Lower leg skin (tissue), 4 donors: ENCODE measurements around the gene TECPR2. TPM values are rescaled to one million over a fixed set of nuclear protein-coding genes. Genes with fewer than 3 reads are reported as not detected.

Experiments used
- DNase-seq, 2 donors: peaks; one replicate each; pipeline ENCODE4 v3.0.0-alpha.2; 2019; ENCODE audit warnings: low spot score in 2 of 2
- H3K4me3 ChIP-seq: fragments of 200-600 bp; sonication (generic); 2 replicates; pipeline ENCODE4 v1.5.1; 2017; ENCODE audit warnings: mild to moderate bottlenecking, low read depth; ENCODE audit not compliant: poor library complexity, severe bottlenecking
- CTCF ChIP-seq, 3 donors: fragments of 450-650 bp; IDR thresholded peaks; one replicate each; pipeline ENCODE4 v1.5.1; 2016; ENCODE audit warnings: antibody characterized with exemption in 3 of 3, mild to moderate bottlenecking in 3 of 3, moderate library complexity in 2 of 3
- POLR2A ChIP-seq, 2 donors: fragments of 450-650 bp; IDR thresholded peaks; one replicate each; pipeline ENCODE4 v1.6.1; 2016 to 2017; ENCODE audit warnings: antibody characterized with exemption in 2 of 2, mild to moderate bottlenecking in 1 of 2, moderate library complexity in 1 of 2
- WGBS, 2 donors: methylation state at CpG; one replicate each; pipeline ENCODE4 v1.1.5; 2018; 5-methylcytosine and 5-hydroxymethylcytosine counted together
- intact Hi-C: fragments of 100-400 bp; cut with DNase I; formaldehyde crosslinking; loops from one replicate; pipeline ENCODE4 v1.15.0; 2023; ENCODE audit warnings: low total_unique reads
- total RNA-seq, 4 donors: library from RNA; depleted of rRNA; stranded (reverse); fragments of >200 nt; gene quantifications; one replicate each; pipeline ENCODE4 v1.1.0, GENCODE V29; 2016

Gene TECPR2
- total RNA-seq, 4 donors from 2014 or later, result 10.8 to 37.8 (median 17.8) TPM

GRCh38 chr14:102507081-102507856 lies 144.5 kb downstream of the TECPR2 start:
- H3K4me3 ChIP-seq, result no peak overlapping the region
- DNase-seq, result no peak
- WGBS, 2 donors, result 88 to 93% methylated on average over 67 to 109 of the region's 115 CpGs
- intact Hi-C loops, result no loop called here
- TF ChIP-seq CTCF (IDR thresholded peaks at IDR 0.05) (no peak), POLR2A (IDR thresholded peaks at IDR 0.05) (no peak)

- DNase-seq, result no peak
- TF ChIP-seq CTCF (IDR thresholded peaks at IDR 0.05), result no peak
- TF ChIP-seq POLR2A (IDR thresholded peaks at IDR 0.05), result no peak
- H3K4me3 ChIP-seq, result no peak overlapping the region
- intact Hi-C loops, result no loop called here
- WGBS, 2 donors, result 80 to 89% methylated on average over 12 to 20 of the region's 21 CpGs
These were observed 145.1 kb downstream of the TECPR2 start for GRCh38 chr14:102507857-102508312.

- no peak overlapping the region for H3K4me3 ChIP-seq
- WGBS, 2 donors, result 54 to 65% methylated on average over 14 of the region's 14 CpGs
- peak; percentile 65 to 92 for DNase-seq
- no peak for TF ChIP-seq CTCF (IDR thresholded peaks at IDR 0.05)
- TF ChIP-seq POLR2A (IDR thresholded peaks at IDR 0.05), result no peak
- intact Hi-C loops, result no loop called here
These were observed 145.7 kb downstream of the TECPR2 start for GRCh38 chr14:102508410-102508773.

- intact Hi-C loops, result no loop called here
- WGBS, 2 donors, result 5 to 15% methylated on average over 22 to 38 of the region's 110 CpGs
- H3K4me3 ChIP-seq, result peak overlapping the region; percentile 32
- peak; percentile 49 to 94 for DNase-seq
- no peak for TF ChIP-seq POLR2A (IDR thresholded peaks at IDR 0.05)
- no peak for TF ChIP-seq CTCF (IDR thresholded peaks at IDR 0.05)
These were observed 146.3 kb downstream of the TECPR2 start for GRCh38 chr14:102508774-102509745.

- 6% methylated on average over 25 to 46 of the region's 91 CpGs for WGBS, 2 donors
- H3K4me3 ChIP-seq, result peak within 1 kb of the TSS; percentile 32
- intact Hi-C loops, result loop anchor here (5.0 to 10.0 kb wide), 2 partner anchors 275 to 1007 kb away; no protein-coding TSS in a partner anchor
- TF ChIP-seq CTCF (IDR thresholded peaks at IDR 0.05) (no peak), POLR2A (IDR thresholded peaks at IDR 0.05) (no peak)
- peak; percentile 91 to 99 for DNase-seq
These were observed 147.2 kb downstream of the TECPR2 start, which contains the start of gene ANKRD9 for GRCh38 chr14:102509746-102510615. Gene ANKRD9 (minus strand): TSS chr14:102509776. CDS start chr14:102507889, 1,887 bp downstream.
